ENCODE data around the gene LPP. TPM values are rescaled to one million over a fixed set of nuclear protein-coding genes. Genes with fewer than 3 reads are reported as not detected.

Gene LPP
- total RNA-seq, 1 experiment from 2014 or later, result 31.2 TPM

- peak; percentile 63 for DNase-seq (ENCODE audit: low spot score)
These were observed 393.1 kb downstream of the LPP start for GRCh38 chr3:188546835-188547670.

GRCh38 chr3:188553569-188553968 lies 399.6 kb downstream of the LPP start:
- peak; percentile 6 for DNase-seq (ENCODE audit: low spot score)

- peak; percentile 48 for DNase-seq (ENCODE audit: low spot score)
These were observed 400.4 kb downstream of the LPP start for GRCh38 chr3:188554404-188554803.

- DNase-seq (ENCODE audit: low spot score), result no peak
These were observed 403.3 kb downstream of the LPP start for GRCh38 chr3:188557235-188557634.

GRCh38 chr3:188558343-188559071 lies 404.6 kb downstream of the LPP start:
- no peak for DNase-seq (ENCODE audit: low spot score)

- peak; percentile 18 for DNase-seq (ENCODE audit: low spot score)
These were observed 405.1 kb downstream of the LPP start for GRCh38 chr3:188559072-188559429.

GRCh38 chr3:188559856-188560255 lies 405.9 kb downstream of the LPP start:
- DNase-seq (ENCODE audit: low spot score), result no peak

- DNase-seq (ENCODE audit: low spot score), result no peak
These were observed 408.2 kb downstream of the LPP start for GRCh38 chr3:188562144-188562543.

- DNase-seq (ENCODE audit: low spot score), result no peak
These were observed 413.7 kb downstream of the LPP start for GRCh38 chr3:188567478-188568195.

- DNase-seq (ENCODE audit: low spot score), result no peak
These were observed 414.8 kb downstream of the LPP start for GRCh38 chr3:188568736-188569135.

- DNase-seq (ENCODE audit: low spot score), result no peak
These were observed 417.7 kb downstream of the LPP start for GRCh38 chr3:188571531-188572095.

GRCh38 chr3:188573291-188573940 lies 419.5 kb downstream of the LPP start:
- no peak for DNase-seq (ENCODE audit: low spot score)

- DNase-seq (ENCODE audit: low spot score), result no peak
These were observed 420.0 kb downstream of the LPP start for GRCh38 chr3:188573956-188574355.

- no peak for DNase-seq (ENCODE audit: low spot score)
These were observed 420.9 kb downstream of the LPP start for GRCh38 chr3:188574885-188575284.

GRCh38 chr3:188575501-188575900 lies 421.5 kb downstream of the LPP start:
- no peak for DNase-seq (ENCODE audit: low spot score)

- no peak for DNase-seq (ENCODE audit: low spot score)
These were observed 423.6 kb downstream of the LPP start for GRCh38 chr3:188577539-188577938.

GRCh38 chr3:188578576-188579363 lies 424.8 kb downstream of the LPP start:
- DNase-seq (ENCODE audit: low spot score), result peak; percentile 36

- no peak for DNase-seq (ENCODE audit: low spot score)
These were observed 426.3 kb downstream of the LPP start for GRCh38 chr3:188580223-188580622.

- no peak for DNase-seq (ENCODE audit: low spot score)
These were observed 426.7 kb downstream of the LPP start for GRCh38 chr3:188580659-188581058.

GRCh38 chr3:188581365-188581764 lies 427.4 kb downstream of the LPP start:
- no peak for DNase-seq (ENCODE audit: low spot score)

GRCh38 chr3:188581792-188582191 lies 427.8 kb downstream of the LPP start:
- DNase-seq (ENCODE audit: low spot score), result no peak

All from A172 (cell line).